Thymus (tissue), 14 donors: ENCODE results near the gene SNTN. TPM values are rescaled to one million over a fixed set of nuclear protein-coding genes. Genes with fewer than 3 reads are reported as not detected.

ENCODE experiments used
- DNase-seq, 9 donors: peaks; one replicate each; pipeline ENCODE4 v3.0.0-alpha.2; 2013; ENCODE audit warnings: low spot score in 9 of 9, low read depth in 6 of 9, missing footprints in 1 of 9
- H3K27ac ChIP-seq, 2 donors: one replicate each; pipeline ENCODE4 v1.5.1; 2013; ENCODE audit warnings: control low read depth in 1 of 2, low read depth in 1 of 2, low read length in 1 of 2, mild to moderate bottlenecking in 1 of 2, moderate library complexity in 1 of 2
- H3K27me3 ChIP-seq, 2 donors: one replicate each; pipeline ENCODE4 v1.5.1; 2013; ENCODE audit warnings: low read length in 1 of 2; ENCODE audit not compliant: control insufficient read depth in 2 of 2, insufficient read depth in 1 of 2
- H3K36me3 ChIP-seq, 2 donors: one replicate each; pipeline ENCODE4 v1.5.1; 2013; ENCODE audit warnings: low read length in 1 of 2, mild to moderate bottlenecking in 1 of 2, moderate library complexity in 1 of 2; ENCODE audit not compliant: control insufficient read depth in 2 of 2, insufficient read depth in 2 of 2
- H3K4me1 ChIP-seq, 2 donors: one replicate each; pipeline ENCODE4 v1.5.1; 2013; ENCODE audit warnings: low read length in 2 of 2; ENCODE audit not compliant: control insufficient read depth in 2 of 2, insufficient read depth in 2 of 2
- H3K4me3 ChIP-seq, 2 donors: one replicate each; pipeline ENCODE4 v1.5.1; 2013; ENCODE audit warnings: low read length in 2 of 2, control low read depth in 1 of 2, mild to moderate bottlenecking in 1 of 2
- H3K9me3 ChIP-seq, 2 donors: one replicate each; pipeline ENCODE4 v1.5.1; 2013; ENCODE audit warnings: low read length in 1 of 2, mild to moderate bottlenecking in 1 of 2; ENCODE audit not compliant: control insufficient read depth in 2 of 2, insufficient read depth in 1 of 2
- WGBS: extraction: QIAGEN DNeasy Blood & Tissue Kit; methylation state at CpG from one replicate; pipeline ENCODE4 v1.1.7; 2013; 5-methylcytosine and 5-hydroxymethylcytosine counted together
- long read RNA-seq, 10 donors: transcript quantifications; one replicate each; lab custom pipeline, GENCODE V29; 2026
- polyA plus RNA-seq: library from polyadenylated mRNA; stranded (reverse); fragments of 200-250 nt; gene quantifications from one replicate; pipeline ENCODE4 v1.2.3, GENCODE V29; 2013
- total RNA-seq: library from RNA; stranded (reverse); fragments of 120-200 nt; gene quantifications from one replicate; pipeline ENCODE4 v1.2.4, GENCODE V29; 2013
- donor health status: healthy.

The SNTN gene
- total RNA-seq (not detected), polyA plus RNA-seq (0.16 TPM)
- long read RNA-seq, donor 1, result 0 reads
- long read RNA-seq, donor 2, result 0 reads
- long read RNA-seq, donor 3, result 0 reads
- long read RNA-seq, donor 4, result 0 reads
- long read RNA-seq, donor 5, result 0 reads
- long read RNA-seq, donor 6, result 0 reads
- long read RNA-seq, donor 7, result 0 reads
- long read RNA-seq, donor 8, result 0 reads
- long read RNA-seq, donor 9, result 0 reads
- long read RNA-seq, donor 10, result 0 reads

DNA sequence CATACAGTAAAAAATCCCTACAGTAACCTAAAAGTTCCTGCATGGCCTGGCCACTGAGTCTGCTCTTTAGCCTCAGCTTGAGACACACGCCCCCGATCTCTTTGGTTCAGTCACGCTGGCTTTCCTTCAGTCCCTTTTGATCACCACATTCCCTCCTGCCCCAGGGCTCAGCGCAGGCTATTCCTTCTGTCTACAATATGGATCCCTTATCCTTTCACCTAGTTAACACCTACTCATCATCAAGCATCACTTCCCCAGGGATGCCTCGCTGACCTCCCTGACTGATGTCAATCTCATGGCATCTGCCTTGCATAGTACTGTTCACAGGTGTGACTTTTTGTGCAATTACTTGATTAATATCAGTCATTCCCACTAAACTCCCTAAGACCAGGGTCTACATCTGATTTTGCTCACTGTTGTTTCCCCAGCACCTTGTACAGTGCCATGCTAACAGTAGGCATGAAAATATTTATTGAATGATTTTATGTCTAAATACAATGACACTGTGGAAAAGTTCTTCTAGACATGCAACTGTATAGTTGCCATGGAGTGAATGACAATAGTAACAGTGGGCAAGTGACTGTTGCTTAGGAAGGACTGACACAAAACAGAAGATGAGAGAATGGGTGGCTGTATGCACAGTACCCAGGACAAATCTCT, at the start of gene SNTN:
TSS of gene SNTN (plus strand) at position 610 of the 660 bp plus-strand sequence. CDS start at position 623, 13 bp downstream.
- 85% methylated on average over 5 of the region's 5 CpGs for WGBS
- Histone ChIP-seq H3K9me3 (no peaks in the 10 kb centered on the region), H3K27me3 (no peaks in the 10 kb centered on the region), H3K4me3 (no peak within 1 kb of the TSS), H3K27ac (no peak within 1 kb of the TSS), H3K36me3 (no peaks in the 10 kb centered on the region), H3K4me1 (no peaks in the 10 kb centered on the region)
- no peak for DNase-seq

DNA sequence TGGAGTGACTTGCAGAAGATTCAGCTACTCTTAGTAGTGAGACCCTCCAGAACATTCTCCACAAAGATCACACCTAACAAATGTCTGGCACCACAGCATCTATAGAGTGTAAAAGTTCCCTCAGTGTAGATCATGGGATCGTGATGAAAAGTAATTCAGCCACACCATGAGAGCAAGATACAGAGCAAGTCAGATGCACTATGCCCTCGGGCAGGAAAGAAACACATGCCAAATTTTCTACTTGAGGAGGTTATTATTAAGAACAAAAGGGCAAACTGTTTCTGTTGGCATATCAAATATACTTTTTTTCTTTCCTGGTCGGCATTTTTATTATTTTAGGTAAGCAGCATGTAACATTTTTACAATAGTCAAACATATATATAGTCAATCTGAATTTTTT, 44.8 kb upstream of the SNTN start:
- 91% methylated on average over 3 of the region's 3 CpGs for WGBS
- no peaks in the 10 kb centered on the region for H3K9me3 ChIP-seq
- no peaks in the 10 kb centered on the region for H3K36me3 ChIP-seq
- no peak overlapping the region for H3K27ac ChIP-seq
- no peak for DNase-seq
- H3K27me3 ChIP-seq, result no peaks in the 10 kb centered on the region
- no peaks in the 10 kb centered on the region for H3K4me1 ChIP-seq
- H3K4me3 ChIP-seq, result no peak overlapping the region

DNA sequence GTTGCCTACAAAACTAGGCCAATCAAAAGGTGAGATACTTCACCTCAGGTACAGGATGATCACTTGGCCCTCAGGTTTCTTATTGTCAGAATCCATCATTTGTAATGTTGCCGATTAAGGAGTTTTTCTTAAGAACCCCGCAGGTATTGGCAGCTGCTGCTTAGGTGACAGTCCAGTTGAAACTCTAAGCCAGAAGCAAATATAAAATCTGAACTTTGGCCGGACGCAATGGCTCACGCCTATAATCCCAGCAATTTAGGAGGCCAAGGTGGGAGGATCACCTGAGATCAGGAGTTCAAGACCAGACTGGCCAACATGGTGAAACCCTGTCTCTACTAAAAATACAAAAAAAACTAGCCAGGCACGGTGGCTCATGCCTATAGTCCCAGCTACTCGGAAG, 43.1 kb upstream of the SNTN start:
- Histone ChIP-seq H3K4me1 (no peaks in the 10 kb centered on the region), H3K36me3 (no peaks in the 10 kb centered on the region), H3K27ac (no peak overlapping the region), H3K27me3 (no peaks in the 10 kb centered on the region), H3K9me3 (no peaks in the 10 kb centered on the region), H3K4me3 (no peak overlapping the region)
- 91% methylated on average over 7 of the region's 7 CpGs for WGBS
- no peak for DNase-seq

DNA sequence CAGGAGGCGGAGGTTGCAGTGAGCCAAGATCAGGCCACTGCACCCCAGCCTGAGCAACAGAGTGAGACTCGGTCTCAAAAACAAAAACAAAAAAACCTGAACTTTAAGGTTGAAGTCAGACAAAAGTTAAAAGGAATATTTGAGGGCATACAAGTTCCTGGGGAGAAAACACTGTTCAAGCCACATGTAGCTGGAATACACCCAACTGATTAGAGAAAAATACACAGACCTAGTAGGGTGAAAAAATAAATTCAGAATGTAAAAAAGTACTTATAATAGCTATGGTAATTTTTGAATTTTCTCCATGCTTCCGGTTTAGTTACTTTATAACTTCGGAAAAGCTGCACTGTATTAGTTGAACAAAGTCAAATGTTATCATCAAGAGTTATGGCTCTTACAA, 42.6 kb upstream of the SNTN start:
- WGBS, result 96% methylated on average over 4 of the region's 4 CpGs
- H3K27me3 ChIP-seq, result no peaks in the 10 kb centered on the region

DNA sequence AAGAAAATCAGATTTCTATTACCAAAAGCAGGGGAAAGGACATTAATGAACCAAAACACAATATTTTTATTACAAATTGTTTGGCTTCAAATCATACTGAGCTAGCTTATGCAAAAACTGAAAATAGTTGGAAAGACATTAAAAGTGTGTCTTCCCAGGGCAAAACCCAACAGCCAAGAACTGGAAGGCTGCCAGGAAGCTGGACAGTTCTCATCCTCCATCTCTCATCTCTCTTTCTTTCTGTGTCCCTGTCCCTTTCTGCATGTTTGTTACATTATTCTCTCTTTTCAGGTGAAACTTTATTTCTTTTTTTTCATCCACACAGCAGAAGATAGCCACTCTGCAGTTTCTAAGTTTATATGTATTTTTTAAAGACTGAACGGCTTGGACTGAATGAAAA, 41.1 kb upstream of the SNTN start:
- no peaks in the 10 kb centered on the region for H3K9me3 ChIP-seq
- H3K27ac ChIP-seq, result no peak overlapping the region
- no peak for DNase-seq
- H3K27me3 ChIP-seq, result no peaks in the 10 kb centered on the region
- no peak overlapping the region for H3K4me3 ChIP-seq
- H3K36me3 ChIP-seq, result no peaks in the 10 kb centered on the region
- WGBS, result 94% methylated on average over 1 of the region's 1 CpG
- H3K4me1 ChIP-seq, result no peaks in the 10 kb centered on the region

More for the DNA sequence above, 42.6 kb upstream of the SNTN start:
- no peaks in the 10 kb centered on the region for H3K9me3 ChIP-seq
- DNase-seq, result no peak
- no peaks in the 10 kb centered on the region for H3K4me1 ChIP-seq
- no peaks in the 10 kb centered on the region for H3K36me3 ChIP-seq
- H3K4me3 ChIP-seq, result no peak overlapping the region
- no peak overlapping the region for H3K27ac ChIP-seq

DNA sequence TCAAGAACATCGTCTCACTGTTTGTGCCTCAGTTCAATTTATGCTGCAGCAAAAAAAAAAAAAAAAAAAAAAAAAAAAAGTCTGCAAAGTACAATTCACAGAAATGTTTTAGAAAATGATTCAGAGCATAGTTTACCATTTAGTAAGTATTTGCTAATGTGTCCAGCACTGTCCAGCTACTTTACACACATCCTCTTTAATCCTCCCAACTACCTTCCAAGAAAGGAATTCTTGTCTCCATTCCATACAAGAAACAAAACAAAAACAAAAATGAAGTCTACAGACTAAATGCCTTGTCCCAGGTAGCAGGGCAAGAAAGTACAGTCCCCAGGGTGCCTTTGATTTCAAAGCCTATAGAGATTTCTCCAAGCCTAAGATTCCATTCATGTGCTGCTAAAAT, 38.9 kb upstream of the SNTN start:
- H3K4me1 ChIP-seq, result no peaks in the 10 kb centered on the region
- H3K36me3 ChIP-seq, result no peaks in the 10 kb centered on the region
- no peak for DNase-seq
- H3K27ac ChIP-seq, result no peak overlapping the region
- WGBS, result 95% methylated on average over 1 of the region's 1 CpG
- no peaks in the 10 kb centered on the region for H3K9me3 ChIP-seq
- H3K27me3 ChIP-seq, result no peaks in the 10 kb centered on the region
- no peak overlapping the region for H3K4me3 ChIP-seq

DNA sequence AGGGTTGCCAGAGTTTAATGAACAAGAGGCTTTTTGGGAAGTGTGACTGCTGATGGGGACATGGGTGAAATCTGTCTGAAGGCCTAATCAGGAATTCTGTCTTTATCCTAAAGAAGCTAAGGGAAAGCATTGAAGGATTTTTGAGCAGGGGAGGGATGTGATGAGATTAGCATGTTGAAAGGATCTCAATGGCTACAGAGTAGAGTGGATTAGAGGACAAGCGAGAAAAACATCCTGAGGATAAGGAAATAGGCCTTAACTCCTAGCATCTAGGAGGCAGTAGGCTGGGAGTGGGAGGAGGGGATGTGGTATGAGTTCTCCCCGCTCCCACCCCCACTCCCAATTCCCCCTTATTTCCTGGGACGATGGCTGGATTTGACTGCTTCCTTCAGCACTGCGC, 35.1 kb upstream of the SNTN start:
- 78% methylated on average over 4 of the region's 4 CpGs for WGBS
- Histone ChIP-seq H3K27ac (no peak overlapping the region), H3K9me3 (no peaks in the 10 kb centered on the region), H3K36me3 (no peaks in the 10 kb centered on the region), H3K4me3 (no peak overlapping the region), H3K4me1 (no peaks in the 10 kb centered on the region), H3K27me3 (no peaks in the 10 kb centered on the region)
- DNase-seq, result no peak

DNA sequence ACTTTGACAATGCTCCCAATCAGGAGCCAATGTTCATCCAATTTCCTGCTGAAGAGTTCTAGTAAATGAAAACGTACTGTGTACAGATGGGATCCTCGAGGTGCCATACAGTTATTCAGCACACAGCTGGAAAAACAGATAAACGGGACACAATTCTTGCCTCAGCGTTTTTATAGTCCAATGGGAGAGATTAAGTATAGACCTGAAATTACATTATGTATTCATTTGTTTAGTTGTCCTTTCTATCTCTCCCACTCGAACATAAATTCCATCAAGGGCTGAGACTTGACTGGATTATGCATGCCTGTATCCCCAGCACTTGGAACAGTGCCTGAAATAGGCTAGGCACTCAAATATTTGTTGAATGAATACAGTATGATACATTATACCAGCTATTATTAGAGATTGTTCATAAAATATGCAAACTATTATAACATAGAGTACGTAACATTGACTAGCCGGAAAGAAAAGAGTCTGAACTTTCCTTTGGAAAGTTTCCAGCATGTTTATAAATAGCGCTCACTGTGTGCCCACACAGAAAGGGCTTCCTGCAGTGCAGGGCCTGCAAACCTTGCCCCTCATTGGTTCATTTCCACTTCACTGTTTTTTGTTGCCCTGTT, 27.4 kb upstream of the SNTN start:
- no peak for DNase-seq
- Histone ChIP-seq H3K4me3 (no peak overlapping the region), H3K4me1 (no peaks in the 10 kb centered on the region), H3K36me3 (no peaks in the 10 kb centered on the region), H3K27ac (no peak overlapping the region), H3K9me3 (no peaks in the 10 kb centered on the region), H3K27me3 (no peaks in the 10 kb centered on the region)
- 61% methylated on average over 8 of the region's 8 CpGs for WGBS

DNA sequence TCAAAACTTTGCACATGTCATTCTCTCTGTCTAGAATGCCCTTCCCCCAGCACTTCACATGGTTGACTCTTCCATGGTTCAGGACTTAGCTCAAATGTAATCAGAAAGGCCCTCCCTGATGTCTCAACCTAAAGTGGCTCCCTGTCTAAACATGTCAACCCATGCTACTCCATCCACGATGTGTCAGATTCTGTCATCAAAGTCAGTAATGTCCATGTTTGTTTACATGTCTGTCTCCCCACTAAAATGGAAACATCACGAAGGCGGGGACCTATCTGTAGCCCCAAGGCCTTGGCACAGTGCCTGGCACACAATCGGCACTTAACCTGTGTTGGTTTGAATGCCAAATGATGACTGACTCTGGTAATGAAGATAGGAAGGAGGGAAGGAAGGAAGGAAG, 20.8 kb upstream of the SNTN start:
- H3K27me3 ChIP-seq, result no peaks in the 10 kb centered on the region
- H3K4me1 ChIP-seq, result no peaks in the 10 kb centered on the region
- DNase-seq, result no peak
- WGBS, result 92% methylated on average over 4 of the region's 4 CpGs
- no peaks in the 10 kb centered on the region for H3K9me3 ChIP-seq
- no peak overlapping the region for H3K4me3 ChIP-seq
- H3K27ac ChIP-seq, result no peak overlapping the region
- no peaks in the 10 kb centered on the region for H3K36me3 ChIP-seq
